Measurements from ENCODE around the gene OR52E6.

OR52E6 gene

DNA sequence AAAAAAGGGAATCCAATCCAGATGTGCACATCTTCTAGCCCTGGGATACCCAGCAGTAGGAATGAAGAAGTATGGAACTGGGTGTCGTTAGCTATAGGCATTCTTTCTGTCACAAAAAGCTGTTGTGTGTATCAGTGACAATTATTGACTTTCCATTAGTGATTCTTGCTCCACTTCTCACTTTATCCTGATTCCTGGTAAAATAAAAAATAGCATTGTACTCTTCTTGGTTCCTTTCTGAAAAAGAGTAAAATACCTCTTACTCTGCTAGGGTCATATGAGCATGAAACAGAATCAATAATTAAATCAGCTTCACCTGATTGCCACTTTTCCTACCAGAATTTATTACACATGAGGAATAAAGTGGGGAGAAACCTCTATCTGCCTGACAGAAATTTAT lies at the start of gene OR52E6:
Gene OR52E6 (minus strand): TSS at position 101 of the 400 bp plus-strand sequence. CDS start 0 bp downstream, at position 101.
- DNase-seq = no peak

DNA sequence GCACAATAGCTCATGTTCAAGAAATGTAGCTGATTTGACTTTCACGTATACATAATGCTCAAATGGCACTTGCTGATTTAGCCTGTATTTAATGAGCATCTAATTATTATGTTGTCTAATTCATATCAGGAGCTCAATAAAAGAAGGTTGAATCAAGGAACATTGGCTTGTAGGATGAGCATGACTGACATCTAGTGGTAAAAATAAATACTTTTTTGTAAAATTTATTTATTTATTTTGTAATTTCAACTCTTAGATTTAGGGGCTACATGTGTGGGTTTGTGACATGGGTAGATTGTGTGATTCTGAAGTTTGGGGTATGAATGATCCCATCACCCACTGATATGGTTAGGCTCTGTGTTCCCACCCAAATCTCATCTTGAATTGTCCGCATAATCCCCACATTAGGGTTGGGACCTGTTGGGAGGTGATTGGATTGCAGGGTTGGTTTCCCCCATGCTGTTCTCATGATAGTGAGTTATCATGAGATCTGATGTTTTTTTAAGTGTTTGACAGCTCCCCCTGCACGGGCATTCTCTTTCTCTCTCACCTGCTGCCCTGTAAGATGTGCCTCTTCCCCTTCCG lies 49.6 kb upstream of the OR52E6 start:
- DNase-seq = no peak

DNA sequence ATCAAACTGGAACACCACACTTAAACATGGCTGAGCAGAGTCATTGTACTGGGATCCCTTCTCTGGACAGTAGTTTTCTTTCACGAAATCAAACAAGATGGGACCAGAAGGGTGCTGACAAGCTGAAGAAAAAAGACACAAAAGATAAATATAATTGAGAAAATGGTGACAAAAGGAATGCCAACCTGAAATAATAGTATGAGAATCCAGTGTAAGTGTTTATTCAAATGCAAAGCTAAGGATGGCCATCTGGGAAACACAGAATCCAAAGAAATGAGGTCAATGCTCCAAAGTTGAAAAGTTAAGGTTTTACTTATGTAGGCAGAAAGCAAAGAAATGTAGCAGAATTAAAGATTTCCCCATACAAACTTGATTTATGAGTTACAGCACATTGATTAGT lies 46.0 kb upstream of the OR52E6 start:
- DNase-seq = no peak

DNA sequence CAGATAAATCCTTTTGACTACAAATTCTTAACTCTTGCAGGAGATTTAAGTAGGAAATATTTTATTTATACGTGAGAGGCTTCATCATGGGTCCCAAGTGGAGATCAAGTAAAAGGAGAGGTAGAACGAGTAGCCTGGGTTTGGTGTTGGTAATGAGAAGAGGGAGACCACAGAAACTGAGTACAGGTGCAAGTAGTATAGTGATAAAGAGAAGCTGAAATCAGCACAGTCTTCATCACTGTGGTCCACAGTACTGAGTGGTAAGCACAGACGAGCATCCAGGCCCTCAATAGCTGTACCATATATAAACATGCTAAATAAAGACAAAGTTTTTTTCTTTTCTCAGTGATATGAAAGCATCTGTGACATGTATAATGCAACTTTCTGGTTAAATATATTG lies 45.5 kb upstream of the OR52E6 start:
- DNase-seq = no peak

DNA sequence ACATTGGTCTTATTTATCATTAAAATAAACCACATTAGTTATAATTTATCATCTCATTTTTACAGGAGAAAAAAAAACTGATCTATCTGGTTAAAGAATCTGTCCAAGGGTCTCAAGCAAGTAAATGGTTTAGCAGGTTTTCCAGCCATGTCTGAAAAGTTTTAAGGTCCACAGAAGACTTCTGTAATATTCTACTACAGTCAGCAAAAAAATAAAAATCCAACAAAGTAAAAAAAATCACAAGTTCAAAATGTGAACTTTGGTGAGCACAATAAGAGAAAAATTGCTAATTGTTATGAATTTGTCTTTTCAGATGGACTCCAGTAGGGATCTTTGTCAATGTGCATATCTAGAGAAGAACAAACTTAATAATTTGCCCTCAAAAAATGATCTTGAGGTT lies 40.1 kb upstream of the OR52E6 start:
- DNase-seq = no peak

DNA sequence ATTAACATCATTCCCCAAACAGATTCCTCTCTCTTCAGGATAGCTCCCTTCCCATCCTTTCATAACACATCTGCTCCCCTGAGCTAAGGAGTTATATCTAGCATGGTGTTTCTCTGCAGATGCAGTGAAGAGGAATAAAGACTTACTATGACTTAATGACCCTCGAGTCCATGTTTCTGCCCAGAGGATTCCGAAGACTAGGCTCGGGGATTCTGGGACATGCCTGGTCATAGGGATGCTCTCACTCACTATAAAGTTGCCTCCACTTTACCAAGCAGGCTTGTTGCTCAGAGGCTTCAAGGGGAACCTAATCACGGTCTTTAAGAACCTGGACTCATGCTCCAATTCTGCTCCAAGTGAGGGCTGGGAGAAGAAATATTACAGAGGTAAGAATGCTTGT lies 38.6 kb upstream of the OR52E6 start, which contains the start of gene OR52E4:
Gene OR52E4 (plus strand): TSS at position 301 of the 400 bp plus-strand sequence. CDS start 3,664 bp downstream, outside the sequence.
- DNase-seq = no peak

DNA sequence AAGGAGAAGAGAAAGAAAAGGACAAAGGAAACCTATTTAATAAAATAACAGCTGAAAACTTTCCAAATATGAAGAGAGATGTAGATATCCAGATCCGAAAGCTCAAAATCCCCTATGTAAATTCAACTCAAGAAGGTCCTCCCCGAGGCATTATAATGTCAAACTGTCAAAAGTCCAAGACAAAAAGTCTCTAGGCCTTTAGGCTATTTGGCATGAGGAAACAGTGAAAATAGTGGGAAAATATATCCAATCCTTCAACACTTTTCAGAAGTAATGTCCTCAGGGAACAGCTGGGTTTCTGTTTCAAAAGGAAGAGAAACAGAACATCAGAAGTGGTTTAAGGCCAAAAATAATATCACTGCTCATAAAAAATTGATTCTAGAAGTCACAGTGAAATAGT lies 36.9 kb upstream of the OR52E6 start:
- DNase-seq = no peak

DNA sequence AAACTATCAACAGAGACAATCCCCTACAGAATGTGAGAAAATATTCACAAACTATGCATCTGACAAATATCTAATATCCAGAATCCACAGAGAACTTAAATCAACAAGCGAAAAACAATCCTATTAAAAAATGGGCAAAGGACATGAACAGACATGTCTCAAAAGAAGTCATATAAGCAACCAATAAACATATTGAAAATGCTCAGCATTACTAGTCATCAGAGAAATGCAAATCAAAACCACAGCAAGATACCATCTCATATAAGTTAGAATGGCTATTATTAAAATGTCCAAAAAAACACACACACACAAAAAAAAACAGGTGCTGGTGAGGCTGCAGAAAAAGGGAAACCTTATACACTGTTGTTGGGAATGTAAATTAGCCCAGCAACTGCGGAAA lies 24.1 kb upstream of the OR52E6 start:
- no peak for DNase-seq

DNA sequence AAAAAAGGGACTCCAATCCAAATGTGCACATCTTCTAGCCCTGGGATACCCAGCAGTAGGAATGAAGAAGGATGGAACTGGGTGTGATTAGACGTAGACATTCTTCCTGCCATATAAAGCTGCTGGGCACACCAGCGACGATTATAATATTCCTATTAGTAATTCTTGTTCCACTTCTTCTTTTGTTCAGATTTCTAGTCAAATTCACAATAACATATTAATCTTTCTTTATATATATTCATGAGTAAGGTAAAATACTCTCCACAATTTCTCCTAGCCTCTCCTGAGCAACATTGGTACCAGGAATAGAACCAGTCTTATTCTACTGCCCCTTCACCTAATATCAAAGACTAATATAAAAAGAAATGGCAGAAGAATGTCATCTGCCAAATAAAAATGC lies 15.9 kb upstream of the OR52E6 start, which contains the start of gene OR52E8:
Gene OR52E8 (minus strand): TSS at position 101 of the 400 bp plus-strand sequence. CDS start 0 bp downstream, at position 101.
- DNase-seq = no peak

DNA sequence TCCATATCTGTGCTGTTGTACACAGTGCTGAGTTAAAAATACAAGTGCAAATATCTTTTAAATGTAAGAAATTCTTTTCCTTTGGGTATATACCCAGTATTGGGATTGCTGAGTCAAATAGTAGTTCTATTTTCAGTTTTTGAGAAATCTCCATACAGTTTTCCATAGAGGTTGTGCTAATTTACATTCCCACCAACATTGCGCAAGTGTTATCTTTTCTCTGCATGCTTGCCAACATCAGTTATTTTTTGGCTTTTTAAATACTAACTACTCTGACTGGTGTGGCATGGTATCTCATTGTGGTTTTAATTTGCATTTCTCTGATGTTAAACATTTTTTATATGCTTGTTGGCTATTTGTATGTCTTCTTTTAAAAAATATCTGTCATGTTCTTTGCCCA lies 9.3 kb upstream of the OR52E6 start:
- no peak for DNase-seq

DNA sequence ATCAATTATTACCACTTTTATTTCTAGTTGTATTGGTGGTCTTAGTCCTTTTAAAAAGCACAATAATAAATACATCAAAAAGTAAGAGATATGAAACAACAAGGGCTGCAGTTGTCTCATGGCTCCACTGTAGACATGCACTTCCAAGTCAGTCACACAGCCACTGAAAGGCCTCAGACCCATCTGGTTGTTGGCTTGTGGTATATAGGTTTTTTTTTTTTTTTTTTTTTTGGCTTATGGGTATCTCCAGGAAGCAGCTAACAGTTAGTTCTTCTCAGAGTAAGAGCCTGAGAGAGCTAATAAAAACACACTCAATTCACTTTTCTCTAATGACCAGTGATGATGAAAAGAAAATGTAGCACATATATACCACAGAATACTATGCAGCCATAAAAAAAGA lies 6.0 kb upstream of the OR52E6 start:
- no peak for DNase-seq

DNA sequence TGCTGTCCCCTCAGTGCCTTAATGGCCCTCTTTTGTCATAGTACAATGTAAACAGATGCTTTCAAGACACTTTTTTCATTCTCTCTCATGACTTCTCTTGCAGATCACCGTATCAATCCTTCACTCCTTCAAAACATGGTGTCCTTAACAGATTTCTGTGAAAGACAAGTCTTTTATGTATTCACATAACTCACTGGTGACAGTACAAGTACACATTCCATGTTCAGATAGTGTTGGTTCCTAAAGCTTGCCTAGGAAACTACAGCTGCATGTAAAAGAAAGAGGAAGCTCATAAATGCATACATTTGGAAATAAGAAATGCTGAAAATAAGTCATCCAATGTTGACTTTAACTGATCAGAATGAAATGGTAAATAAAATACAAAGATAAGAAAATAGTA lies 5.0 kb upstream of the OR52E6 start:
- no peak for DNase-seq

DNA sequence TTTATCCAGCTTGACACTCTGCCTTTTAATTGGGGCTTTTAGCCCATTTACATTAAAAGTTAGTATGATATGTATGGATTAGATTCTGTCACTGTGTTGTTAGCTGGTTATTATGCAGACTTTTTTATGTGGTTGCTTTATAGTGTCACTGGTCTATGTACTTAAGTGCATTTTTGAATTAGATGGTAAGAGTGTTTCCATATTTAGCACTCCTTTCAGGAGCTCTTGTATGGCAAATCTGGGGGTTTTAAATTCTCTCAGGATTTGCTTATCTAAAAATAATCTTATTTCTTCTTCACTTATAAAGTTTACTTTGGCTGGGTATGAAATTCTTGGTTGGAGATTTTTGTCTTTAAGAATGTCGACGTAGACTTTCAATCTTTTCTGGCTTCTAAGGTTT lies 4.0 kb downstream of the OR52E6 start:
- no peak for DNase-seq

DNA sequence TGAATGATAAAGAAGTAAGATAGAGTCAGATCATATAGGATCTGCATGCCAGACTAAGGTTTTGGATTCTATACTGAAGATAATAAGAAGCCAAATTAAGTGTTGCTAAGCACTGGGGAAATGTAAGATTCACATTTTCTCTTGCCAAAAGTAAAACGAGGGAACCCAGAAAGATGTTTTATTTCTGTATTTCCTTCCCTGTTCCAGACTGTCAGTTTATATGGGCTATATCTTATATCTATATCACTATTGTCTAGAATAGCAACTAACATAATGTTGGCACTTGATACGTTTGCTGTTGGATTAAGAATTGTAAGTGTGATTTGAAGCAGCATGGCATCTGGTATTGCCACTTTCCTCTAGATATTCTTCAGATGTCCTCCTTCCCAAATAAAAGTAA lies 8.3 kb downstream of the OR52E6 start:
- DNase-seq = no peak

DNA sequence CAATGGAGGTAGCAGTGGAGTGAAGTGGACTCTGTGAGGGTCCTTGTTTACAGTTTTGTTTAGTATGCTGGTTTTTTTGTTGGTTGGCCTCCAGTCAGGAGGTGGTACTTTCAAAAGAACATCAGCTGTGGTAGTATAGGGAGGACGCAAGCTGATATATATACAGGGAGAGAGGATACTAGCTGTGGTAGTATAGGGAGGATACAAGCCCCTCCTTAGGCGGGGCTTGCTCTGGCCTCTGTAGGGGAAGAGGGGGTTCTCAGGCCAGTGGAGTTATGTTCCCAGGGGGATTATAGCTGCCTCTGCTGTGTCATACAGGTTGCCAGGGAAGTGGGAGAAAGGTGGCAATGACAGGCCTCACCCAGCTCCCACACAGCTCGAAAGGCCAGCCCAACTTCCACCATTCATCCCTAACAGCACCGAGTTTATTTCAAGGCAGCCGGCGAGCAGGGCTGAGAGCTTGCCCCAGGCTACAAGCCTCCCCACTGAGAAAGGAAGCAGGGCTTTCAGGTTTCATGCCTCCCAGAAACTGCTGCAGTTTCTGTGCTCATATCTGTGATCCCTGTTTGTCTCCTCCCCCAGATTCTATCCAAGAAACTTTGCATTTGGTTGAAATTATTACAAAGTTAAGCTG lies 10.4 kb downstream of the OR52E6 start:
- no peak for DNase-seq

DNA sequence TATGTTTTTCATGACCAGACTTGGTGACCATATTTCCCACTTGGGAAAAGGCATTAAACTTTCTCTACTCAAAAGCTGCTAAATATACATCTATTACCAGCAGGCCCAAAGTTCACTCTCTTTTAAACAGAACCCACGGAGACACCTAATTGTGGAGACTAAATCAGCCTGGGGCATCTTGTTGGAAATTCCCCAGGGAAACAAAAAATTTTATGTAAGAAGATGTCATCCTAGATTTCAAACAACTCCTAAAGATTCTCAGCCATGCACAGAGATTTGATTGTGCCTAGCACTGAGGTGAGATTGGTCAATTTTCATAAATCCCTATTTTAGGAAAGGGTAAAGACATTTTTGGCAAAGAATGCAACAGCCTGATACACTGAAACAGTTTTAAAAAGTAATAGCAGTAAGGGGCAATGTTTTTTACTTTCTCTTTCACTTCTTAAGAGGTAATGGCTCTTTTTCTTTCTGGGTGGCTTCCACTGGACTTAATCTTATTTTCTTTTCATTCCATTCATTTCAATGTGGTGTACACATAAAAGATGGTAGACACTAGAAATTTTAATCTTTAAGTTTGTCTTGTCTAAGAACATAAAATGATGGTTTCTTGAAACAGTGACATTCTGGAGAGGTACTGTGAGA lies 23.3 kb downstream of the OR52E6 start:
- no peak for DNase-seq

DNA sequence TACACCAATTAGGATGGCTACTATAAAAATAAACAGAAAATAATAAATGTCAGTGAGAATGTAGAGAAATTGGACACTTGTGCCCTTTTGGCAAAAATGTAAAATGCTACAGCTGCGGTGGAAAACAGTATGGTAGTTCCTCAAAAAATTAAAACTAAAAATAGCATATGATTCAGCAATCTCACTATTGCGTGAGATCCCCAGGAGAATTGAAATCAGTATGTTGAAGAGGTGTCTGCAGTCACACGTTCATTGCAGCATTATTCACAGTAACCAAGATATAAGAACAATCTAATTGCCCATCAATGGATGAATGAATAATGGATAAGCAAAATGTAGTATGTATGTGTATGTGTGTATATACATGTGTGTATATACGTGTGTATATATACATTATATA lies 26.2 kb downstream of the OR52E6 start:
- DNase-seq = no peak

DNA sequence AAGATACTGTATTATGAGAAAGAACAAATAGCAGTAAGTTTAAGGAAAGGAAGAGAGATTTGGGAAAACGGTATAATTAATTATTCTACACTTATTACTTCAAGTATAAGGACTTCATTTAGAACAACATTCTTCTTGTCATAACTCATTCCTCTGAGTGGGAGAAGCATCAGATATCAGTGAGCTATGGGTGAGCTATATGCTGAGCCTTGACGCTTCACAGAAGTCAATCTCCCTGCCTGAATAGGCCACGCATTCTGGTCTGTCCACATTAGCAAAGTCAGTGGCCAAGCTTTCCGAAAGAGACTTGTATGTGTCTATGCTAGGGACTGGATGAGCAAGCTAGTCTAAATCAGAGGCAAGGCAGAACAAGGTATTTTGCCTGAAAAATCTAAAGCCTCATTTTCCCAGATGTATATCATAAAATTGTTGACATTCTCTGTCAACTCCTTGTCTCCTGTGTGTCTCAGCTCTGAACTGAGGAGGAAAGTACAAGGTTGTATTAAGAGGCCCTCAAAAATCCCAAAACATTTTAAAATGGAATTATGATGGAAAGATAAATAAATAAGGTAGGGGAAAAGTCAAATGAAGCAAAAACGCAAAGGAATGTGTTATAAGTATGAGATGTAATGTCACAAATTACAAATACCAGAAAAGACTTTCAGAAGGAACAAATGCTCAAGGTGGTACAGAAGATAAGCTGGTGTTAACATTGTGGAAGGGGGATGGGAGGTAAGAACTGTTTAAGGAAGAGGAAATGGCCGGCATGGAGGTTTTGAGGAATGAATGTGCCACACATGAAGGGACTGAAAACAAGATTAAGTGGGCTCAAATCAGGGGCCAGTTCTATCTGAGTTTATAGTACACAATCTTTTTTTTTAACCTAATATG lies 31.5 kb downstream of the OR52E6 start:
- DNase-seq = no peak

DNA sequence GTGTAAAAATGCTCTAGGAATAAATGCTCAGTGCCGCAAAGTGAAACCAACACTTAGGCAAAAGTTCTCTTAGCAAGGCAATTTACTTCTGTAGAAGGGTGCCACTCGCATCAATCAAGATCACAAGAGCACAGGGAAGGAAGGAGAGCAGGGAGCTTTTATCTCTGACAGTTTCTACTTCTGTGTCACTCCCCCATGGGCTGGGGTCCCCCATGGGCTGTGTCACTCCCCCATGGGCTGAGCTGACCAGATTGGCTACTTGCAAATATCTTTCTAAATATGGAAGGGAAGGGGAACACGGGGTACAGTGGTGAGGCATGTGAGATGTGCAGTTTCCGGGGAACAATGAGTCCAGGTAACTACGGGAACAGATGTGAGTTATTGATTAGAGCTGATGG lies 32.6 kb downstream of the OR52E6 start:
- no peak for DNase-seq

DNA sequence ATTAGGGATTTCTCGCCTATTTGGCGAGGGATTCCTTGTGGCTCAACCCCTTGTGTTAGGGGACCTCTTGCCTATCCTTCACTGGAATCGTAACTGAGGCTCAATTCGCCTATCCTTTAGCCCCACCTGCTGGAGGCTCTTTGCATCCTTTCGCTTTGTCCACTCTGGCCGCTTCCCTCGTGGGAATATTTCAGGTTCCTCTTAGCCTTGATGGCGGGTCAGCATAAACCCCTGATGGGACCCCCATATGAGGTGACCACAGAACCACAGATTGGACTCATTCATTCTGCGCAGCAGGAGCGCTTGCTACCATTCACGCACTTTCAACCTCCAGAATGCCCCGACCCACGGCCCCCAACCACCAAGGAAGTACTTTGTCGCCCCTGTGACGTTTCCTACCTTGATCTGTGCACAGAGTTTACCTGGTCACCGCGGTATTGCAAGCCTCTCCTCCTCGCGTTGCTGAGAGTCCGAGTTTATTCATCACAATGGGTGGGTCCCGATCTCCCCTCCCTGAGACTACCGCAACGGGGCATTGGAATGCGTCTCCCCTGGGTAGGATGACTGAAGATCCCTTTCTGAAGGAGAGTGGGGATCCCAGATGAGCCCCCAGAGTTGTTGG lies 33.1 kb downstream of the OR52E6 start, which contains the start of gene OR52N2:
Gene OR52N2 (plus strand): TSS at position 425 of the 622 bp plus-strand sequence. CDS start 11,412 bp downstream, outside the sequence.
- peak; percentile 6 to 66 for DNase-seq

DNA sequence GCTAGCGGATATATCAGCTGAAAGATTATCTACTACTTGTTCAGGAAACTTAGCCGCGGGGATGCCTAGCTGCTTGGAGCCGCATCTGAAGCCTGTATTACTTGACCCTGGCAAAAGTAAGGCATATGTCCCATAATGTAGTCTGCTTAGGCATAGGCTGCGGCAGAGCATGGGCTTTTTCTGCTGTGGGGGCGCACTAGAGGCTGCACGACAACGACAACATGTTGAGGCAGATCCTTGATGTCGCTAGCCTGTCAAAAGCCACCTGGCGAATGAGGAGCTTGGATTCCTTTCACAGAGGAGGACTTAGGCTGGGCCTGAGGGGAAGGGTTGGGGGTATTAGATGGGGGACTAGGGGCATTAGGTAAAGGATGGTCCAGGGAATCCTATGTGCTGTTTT lies 34.1 kb downstream of the OR52E6 start:
- DNase-seq = no peak

DNA sequence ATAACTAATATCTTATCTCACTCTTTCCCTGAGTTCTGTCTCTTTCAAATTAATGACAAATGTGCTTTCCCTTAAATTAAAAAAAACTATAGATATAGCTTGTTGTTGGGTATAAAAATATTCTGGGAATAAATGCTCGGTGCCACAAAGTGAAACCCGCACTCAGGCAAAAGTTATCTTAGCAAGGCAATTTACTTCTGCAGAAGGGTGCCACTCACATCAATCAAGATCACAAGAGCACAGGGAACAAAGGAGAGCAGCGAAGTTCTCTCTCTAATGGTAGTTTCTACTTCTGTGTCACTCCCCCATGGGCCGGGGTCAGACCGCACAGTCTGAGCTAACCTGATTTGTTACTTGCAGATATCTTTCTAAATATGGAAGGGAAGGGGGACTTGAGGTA lies 37.7 kb downstream of the OR52E6 start:
- DNase-seq = no peak

DNA sequence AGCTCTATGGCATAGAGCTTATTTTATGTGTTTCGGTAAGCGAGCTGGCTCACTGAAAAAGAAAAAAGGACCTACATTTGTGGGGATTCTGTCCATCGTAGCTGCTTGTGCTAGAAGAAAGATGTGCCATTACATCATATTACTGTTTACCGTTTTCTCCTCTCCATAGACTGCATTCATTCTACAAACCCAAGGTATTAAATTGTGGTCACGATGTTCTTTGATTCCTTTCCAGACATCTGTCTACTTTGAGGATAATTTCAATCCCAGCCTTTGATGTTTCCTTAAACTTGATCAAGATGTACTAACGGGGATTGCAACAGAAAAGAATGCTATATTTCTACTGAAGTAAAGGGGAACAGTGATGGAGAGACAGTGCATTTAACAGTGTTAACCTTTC lies 45.2 kb downstream of the OR52E6 start:
- no peak for DNase-seq
